ENCODE measurements around the gene HAGHL.

HAGHL gene

DNA sequence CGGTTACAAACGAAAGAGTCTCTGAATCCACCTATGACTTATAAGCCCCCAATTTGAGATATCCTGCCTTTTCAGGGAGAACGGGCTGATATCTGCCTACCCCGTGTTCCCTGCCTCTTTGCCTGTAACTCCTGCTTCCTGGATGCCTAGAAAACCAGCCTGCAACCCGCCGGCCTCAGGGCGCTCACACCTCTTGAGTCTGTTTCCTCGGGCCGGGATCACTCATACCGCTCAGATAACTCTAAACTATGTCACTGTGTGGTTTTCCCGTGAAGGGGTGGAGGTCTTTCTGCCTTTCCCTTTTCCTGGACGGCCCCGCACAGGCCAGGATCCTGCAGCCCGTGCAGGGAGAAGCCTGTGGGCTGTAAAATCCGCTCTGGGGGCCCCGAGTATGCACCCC, 50.9 kb downstream of the HAGHL start:
- H3K36me3 Mint-ChIP-seq (ENCODE audit: low read depth): no peaks in the 10 kb centered on the region
- no peaks in the 10 kb centered on the region for H3K9me3 Mint-ChIP-seq
- H3K4me1 Mint-ChIP-seq (ENCODE audit: low read depth): no peaks in the 10 kb centered on the region
- H3K27me3 Mint-ChIP-seq (ENCODE audit: low read depth): no peaks in the 10 kb centered on the region
- no peak overlapping the region for H3K4me3 Mint-ChIP-seq
- DNase-seq (ENCODE audit: low spot score): no peak
- H3K27ac Mint-ChIP-seq: no peak overlapping the region

DNA sequence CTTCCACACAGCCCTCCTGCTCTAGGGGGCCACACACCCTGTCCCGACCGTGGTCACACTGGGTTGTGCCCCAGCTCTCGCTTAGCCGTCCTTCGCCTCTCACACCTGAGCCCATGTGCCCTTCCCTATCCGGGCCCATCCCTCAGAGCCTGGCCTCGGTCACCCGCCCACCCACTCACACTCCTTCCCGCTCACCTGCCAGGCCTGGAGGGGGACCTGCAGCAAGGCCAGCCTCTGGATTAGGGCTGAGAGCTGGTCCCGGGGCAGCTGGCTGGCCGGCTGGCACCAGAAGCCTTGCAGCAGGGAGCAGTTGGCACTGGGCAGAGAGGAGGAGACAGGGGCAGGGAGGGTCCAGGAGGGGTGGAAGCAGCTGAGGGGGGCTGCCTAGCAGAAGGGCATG, 51.5 kb downstream of the HAGHL start:
- Mint-ChIP-seq H3K27ac (no peak overlapping the region), H3K4me1 (ENCODE audit: low read depth) (no peaks in the 10 kb centered on the region), H3K9me3 (no peaks in the 10 kb centered on the region), H3K36me3 (ENCODE audit: low read depth) (no peaks in the 10 kb centered on the region), H3K4me3 (no peak overlapping the region), H3K27me3 (ENCODE audit: low read depth) (no peaks in the 10 kb centered on the region)
- no peak for DNase-seq (ENCODE audit: low spot score)

DNA sequence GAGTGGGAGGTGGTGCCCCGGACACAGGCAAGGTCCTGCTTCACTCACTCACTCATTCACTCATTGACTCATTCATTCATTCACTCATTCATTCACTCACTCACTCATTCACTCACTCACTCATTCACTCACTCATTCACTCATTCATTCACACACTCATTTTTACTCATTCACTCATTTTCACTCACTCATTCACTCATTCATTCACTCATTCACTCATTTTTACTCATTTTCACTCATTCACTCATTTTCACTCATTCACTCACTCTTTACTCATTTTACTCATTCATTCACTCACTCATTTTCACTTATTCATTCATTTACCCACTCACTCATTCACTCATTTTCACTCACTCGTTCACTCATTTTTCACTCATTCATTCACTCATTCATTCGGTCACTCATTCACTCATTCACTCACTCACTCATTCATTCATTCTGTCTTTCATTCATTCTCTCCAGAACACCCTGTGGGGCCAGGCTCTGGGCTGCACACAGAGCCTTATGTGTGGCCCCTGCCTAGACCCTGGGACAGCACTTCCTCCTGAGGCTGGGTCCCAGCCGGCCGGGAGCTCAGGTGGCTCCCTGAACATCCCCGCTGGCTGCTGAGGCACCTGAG, 52.1 kb downstream of the HAGHL start:
- H3K9me3 Mint-ChIP-seq: no peaks in the 10 kb centered on the region
- no peaks in the 10 kb centered on the region for H3K36me3 Mint-ChIP-seq (ENCODE audit: low read depth)
- no peak overlapping the region for H3K27ac Mint-ChIP-seq

More for the DNA sequence above, 52.1 kb downstream of the HAGHL start:
- Mint-ChIP-seq H3K27me3 (ENCODE audit: low read depth) (no peaks in the 10 kb centered on the region), H3K4me1 (ENCODE audit: low read depth) (no peaks in the 10 kb centered on the region), H3K4me3 (no peak overlapping the region)
- no peak for DNase-seq (ENCODE audit: low spot score)

Data from T-helper 2 cell treated with Interferon-gamma antibody and Interleukin-4, amounts not matched to agents 5 μg/mL and 100 μg/mL, for 36 hours (primary cell).